ENCODE data around the gene C11orf24.
A peak's percentile ranks its signal among the peaks of the same experiment; 100 is the strongest.
"Not testable (repeated sequence)": the region's sequence is repeated elsewhere in the genome, so short reads cannot be mapped to it uniquely, and the experiment has no call there.

Gene C11orf24

DNA sequence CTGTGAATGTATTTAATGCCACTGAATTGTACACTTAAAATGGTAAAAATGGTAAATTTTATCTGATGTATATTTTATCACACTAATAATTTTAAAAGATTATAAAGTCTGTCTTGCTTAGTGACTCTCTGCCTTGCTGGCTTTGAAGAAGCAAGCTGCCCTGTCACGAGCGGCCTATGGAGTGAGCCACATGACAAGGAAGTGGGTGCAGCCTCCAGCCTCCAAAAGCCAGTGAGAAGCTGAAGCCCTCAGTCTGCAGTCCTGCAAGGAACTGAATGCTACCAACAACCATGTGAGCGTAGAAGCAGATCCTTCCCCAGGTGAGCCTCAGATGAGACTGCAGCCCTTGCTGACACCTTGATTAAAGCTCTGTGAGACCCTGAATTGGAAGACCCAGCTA lies 20.0 kb downstream of the C11orf24 start:
- no peak for DNase-seq (ENCODE audit: low read depth in 2 of 2)

GRCh38 chr11:68244912-68245311 lies 26.9 kb downstream of the C11orf24 start:
- not testable (repeated sequence) for DNase-seq (ENCODE audit: low read depth in 2 of 2)

GRCh38 chr11:68243847-68244246 lies 27.9 kb downstream of the C11orf24 start:
- DNase-seq (ENCODE audit: low read depth in 2 of 2): not testable (repeated sequence)

GRCh38 chr11:68242616-68243015 lies 29.2 kb downstream of the C11orf24 start:
- no peak for DNase-seq (ENCODE audit: low read depth in 2 of 2)

DNA sequence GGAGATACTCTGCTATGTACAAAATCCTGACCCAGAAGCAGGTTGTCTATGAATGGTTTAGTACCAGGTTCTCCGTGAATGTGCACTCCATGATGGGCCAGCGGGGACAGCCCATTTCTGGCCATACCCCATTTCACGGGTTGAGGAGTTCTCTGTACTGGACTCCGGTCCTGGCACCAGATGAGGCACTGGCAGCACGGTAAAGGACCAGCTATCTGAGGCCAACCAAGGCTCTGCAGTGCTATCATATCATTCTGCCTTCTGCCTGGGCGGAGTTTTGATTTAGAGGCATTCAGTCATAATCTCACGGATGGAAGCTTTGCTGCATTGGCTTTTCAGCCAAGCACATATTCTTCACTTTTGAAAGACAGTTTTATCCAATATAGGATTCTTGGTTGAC lies 40.2 kb downstream of the C11orf24 start:
- no peak for DNase-seq (ENCODE audit: low read depth in 2 of 2)

- no peak for DNase-seq (ENCODE audit: low read depth in 2 of 2)
Measured at GRCh38 chr11:68229601-68230000, 42.2 kb downstream of the C11orf24 start.

- DNase-seq (ENCODE audit: low read depth in 2 of 2): no peak
Measured at GRCh38 chr11:68226421-68226820, 45.4 kb downstream of the C11orf24 start.

GRCh38 chr11:68224606-68225005 lies 47.2 kb downstream of the C11orf24 start:
- no peak for DNase-seq (ENCODE audit: low read depth in 2 of 2)

DNA sequence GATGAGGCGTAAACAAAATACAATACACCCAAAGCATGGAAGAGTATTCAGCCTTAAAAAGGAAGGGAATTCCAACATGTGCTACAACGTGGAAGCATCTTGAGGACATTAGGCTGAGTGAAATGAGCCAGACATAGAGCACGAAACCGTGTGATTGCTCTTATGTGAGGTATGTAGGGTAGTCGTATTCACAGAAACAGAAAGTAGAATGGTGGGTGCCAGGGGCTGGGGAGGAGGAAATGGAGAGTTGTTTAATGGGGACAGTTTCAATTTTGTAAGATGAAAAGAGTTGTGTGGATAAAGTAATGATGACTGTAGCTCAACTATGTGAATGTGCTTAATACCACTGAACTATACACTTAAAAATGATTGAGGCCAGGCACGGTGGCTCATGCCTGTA lies 48.5 kb downstream of the C11orf24 start:
- DNase-seq (ENCODE audit: low read depth in 2 of 2): no peak

DNA sequence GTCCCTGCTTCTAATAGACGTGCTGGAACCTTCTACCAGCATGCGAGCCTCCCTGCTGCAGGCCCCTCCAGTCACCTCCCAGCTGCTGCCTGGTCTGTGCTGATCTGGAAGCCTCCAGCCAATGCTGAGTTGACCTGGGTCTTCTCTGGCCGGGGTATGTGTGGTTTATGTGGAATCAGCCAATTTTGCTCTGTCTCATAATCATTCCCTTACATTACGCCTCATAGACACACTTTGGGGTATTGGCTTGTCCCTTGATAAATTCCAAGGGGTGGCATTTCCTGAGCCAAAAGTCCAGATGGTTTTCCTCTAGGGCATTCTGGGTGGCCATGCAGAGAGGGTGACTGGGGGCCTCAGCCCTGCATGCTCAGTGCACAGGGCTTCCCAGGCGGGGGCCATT lies 50.4 kb downstream of the C11orf24 start:
- DNase-seq (ENCODE audit: low read depth in 2 of 2): no peak

DNA sequence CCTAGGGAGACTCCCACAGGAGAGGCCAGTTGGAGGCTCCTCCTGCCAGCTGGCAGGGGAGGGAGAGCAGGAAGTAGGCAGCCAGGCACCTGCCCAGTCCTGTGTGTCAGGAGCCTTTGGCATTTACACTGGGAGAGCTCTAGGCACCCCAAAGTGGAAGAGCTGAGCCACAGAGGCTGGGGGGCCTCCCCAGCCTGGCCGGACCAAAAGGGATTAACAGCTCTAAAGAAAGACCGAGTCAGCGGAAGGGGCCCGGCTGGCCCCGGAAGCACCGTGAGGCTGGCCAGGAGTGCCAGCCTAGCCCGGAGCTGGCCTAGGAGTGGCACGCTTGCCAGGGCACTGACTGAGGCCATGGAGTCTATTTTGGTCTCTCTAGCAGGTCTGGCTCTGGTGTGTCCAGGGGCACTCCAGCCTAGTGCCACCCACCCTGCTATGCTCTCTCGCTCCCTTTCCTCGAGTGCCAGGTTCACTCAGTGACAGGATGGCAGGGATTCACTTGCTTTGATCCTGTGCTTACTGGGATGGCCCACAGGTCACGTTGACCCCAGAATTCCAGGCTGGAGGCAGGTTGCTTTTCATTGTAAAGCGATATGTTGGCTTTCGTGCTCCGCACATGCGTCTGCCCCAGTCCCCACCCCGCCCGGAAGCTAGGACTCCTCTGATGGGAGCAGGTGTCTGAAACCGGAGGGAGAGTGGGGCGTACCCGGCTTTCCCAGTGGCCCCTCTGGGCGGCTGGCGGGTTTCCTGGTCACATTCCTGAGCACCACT lies 55.4 kb downstream of the C11orf24 start:
- DNase-seq (ENCODE audit: low read depth in 2 of 2): no peak

DNA sequence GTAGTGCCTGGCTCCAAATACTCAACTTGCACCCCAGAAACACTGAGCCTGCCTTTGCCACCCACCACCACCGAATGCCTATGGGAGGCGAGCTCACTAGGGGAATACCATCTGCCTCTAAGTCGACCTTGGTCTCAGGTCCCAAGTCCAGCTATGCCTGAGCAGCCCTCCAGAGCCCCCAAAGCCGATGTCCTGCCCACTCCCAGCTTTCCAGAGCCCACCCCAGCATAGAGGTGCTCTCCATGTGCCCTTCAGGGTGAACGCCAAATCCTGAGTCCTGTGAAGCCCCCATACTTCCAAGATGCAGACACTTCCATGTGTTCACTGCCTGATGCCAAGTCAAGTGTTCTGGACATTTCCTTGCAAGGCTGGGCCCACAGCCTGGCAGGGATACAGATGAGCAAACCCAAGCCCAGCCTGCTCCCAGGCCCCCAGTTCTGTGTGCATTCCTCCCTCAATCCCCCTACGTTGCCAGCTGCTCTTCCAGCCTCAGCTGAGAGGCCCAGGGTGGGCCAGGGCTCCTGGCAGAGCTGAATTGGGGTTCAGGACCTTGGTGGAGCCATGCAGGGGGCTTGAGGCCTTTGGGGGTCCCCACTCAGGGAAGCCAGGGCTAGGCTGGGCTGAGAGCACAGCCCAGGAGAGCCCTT lies 56.1 kb downstream of the C11orf24 start:
- DNase-seq (ENCODE audit: low read depth in 2 of 2): no peak

DNA sequence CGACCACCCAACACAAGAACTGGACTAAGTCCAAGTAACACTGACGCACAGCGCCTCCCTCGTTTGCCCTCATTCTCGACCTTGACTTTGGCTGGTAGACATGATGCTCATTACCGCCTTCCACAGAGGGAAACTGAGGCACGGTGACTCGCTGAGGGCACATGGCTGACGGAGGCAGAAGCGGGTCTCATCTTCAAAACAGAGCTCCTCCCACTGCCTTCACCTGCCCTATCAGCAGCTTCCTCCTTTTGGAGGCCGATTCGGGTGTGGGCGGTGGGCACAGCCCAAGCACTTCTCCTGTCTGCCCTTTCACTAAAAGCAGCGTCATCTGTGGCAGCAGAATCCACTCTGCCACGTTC lies 56.7 kb downstream of the C11orf24 start:
- peak; percentile 19 to 47 for DNase-seq (ENCODE audit: low read depth in 2 of 2)

- no peak for DNase-seq (ENCODE audit: low read depth in 2 of 2)
Measured at GRCh38 chr11:68214173-68215086, 57.3 kb downstream of the C11orf24 start.

DNA sequence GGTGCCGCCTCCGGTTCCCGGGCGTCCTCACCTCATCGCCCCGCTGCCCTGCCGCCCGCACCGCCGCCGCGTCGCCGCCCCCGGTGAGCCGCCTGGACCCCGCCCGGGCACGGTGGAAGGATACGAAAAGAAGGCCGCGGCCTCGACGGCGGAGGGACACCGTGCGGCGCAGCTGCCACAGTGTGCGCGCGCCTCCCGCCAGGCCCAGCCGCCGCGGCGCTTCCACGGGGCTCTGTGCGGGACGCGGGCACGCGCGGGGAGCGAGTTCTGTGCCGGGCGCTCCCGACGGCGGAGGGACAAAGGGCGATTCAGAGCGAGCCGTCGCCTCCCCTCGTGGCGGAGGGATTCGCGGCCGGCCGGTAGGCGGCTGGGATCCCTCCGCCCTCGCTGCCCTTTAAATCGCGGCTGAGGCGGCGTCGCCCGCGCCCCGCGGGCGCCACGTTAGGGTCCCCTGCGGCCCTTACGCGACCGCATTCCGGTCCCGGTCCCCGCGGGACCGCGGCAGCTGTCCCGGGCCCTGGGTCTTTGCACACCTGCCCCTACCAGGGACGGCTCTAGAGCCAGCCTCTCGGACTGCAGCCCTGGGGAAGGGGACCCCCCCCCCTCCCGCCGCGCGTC lies 58.1 kb downstream of the C11orf24 start:
- peak; percentile 64 to 68 for DNase-seq (ENCODE audit: low read depth in 2 of 2)

DNA sequence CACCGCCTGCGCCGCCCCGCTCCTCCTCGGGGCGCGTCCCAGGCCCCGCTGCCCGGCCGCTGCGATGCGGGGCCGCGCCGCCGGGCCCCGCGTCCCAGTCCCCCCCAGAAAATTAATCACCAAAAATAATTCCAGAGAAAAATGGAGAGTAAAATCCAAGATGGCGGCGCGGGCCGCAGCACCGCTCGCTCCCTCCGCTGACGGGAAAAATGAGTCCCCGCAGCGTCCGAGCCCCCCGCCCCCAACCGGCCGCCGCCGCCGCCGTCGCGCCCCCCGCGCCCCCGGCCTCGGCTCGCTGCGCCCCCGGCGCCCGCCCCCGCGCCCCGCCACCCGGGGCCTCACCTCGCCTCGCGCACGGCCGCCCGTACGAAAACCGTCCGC lies 58.6 kb downstream of the C11orf24 start, which contains the start of gene KMT5B:
KMT5B (minus strand) TSS at position 162 of the 381 bp plus-strand sequence. CDS start 23,220 bp downstream, outside the sequence.
- DNase-seq (ENCODE audit: low read depth in 2 of 2): no peak

DNA sequence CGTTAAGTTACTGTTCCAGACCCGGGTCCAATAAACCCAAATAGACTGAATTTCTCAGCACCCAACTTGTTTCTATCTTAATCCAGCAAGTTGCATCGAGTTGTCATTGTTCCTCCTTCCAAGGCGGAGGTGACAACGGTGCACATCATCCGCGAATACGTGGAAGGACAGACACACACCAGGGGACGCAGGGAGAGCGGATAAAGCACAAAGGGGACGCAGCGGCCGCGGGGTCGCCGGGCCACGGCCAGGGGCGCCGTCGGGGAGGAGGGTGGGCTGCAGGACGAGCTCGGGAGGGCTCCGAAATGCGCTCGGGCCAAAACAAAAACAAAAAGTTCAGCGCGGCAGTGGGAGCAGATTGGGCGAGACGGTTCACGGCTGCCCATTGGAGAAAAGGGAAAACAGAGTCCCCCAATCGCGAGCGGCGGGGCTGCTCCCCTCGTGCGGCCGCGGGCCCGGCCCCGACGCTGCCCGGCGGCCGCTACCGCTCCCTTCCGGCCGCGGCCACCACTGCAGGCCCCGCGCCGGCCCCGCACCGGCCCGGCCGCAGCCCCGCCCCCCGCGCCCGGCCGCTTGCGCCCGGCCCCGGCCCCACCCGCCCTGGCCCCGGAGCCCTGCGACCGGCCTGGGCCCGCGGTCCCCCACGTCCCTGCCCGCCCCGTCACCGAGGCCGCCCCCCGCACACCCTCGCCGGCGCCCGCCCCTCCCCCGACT lies 59.2 kb downstream of the C11orf24 start:
- DNase-seq (ENCODE audit: low read depth in 2 of 2): no peak

GRCh38 chr11:68211546-68211945 lies 60.2 kb downstream of the C11orf24 start:
- DNase-seq (ENCODE audit: low read depth in 2 of 2): no peak
